Left ventricle myocardium inferior (tissue), 1 donor: ENCODE measurements around the gene SOX15. TPM values are rescaled to one million over a fixed set of nuclear protein-coding genes. Genes with fewer than 3 reads are reported as not detected.

Experiments
- DNase-seq: peaks from one replicate; pipeline ENCODE4 v3.0.0-alpha.2; 2020
- H3K27ac ChIP-seq: fragments of 200-600 bp; replicated peaks from 2 replicates; pipeline ENCODE4 v1.8.0; 2021
- H3K27me3 ChIP-seq: fragments of 200-600 bp; 2 replicates; pipeline ENCODE4 v1.8.0; 2021; ENCODE audit warnings: low read depth
- H3K36me3 ChIP-seq: fragments of 200-600 bp; 2 replicates; pipeline ENCODE4 v1.8.0; 2021
- H3K4me1 ChIP-seq: fragments of 200-600 bp; 2 replicates; pipeline ENCODE4 v1.8.0; 2021
- H3K4me3 ChIP-seq: fragments of 200-600 bp; 2 replicates; pipeline ENCODE4 v1.8.0; 2021; ENCODE audit warnings: mild to moderate bottlenecking, moderate library complexity
- H3K9me3 ChIP-seq: fragments of 200-600 bp; replicated peaks from 2 replicates; pipeline ENCODE4 v1.8.0; 2021
- intact Hi-C: fragments of 100-400 bp; cut with micrococcal nuclease; formaldehyde crosslinking; loops from one replicate; pipeline ENCODE4 v1.11.0; 2022
- total RNA-seq: library from RNA; stranded (reverse); fragmentation: NEBNext Ultra II Directional; extraction: Animal tissue kit (Norgen Biotek cat#: 25700); gene quantifications from one replicate; pipeline ENCODE4 v1.2.1, GENCODE V29; 2021
- TF ChIP-seq, protein P1 (sequence below): fragments of 200-600 bp; IDR thresholded peaks from 2 replicates; pipeline ENCODE4 v1.8.0; 2021; ENCODE audit warnings: antibody characterized with exemption, mild to moderate bottlenecking, borderline replicate concordance
- donor health status: DM: no; HTN: yes; CAD: no; lungs with severe emphysema.

SOX15 gene
- total RNA-seq, 1 donor from 2014 or later: 1.9 TPM

DNA sequence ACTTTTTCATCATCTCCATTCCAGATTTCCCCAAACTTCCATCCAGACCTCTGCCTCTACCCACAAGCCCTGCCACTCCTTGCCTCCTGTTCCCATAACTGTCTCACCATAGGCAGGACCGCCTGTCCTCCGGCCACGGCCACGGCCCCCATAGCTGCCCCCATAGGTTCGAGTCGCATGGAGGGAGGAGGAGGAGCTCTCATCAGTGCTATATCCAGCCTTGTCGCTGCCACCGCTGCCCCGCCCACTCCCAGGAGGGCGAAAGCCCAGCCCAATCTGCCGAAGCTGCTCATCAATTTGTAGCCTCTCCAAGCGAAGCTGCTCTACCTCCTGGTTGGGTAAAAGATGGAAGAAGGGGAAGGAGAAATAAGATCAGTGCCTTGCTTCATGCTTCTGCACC is 3.4 kb upstream of the SOX15 start:
- H3K4me3 ChIP-seq: no peak overlapping the region
- intact Hi-C loops: no loop called here
- no peaks in the 10 kb centered on the region for H3K27me3 ChIP-seq
- DNase-seq: no peak
- peaks cover 73% of the 10 kb centered on the region for H3K36me3 ChIP-seq
- H3K4me1 ChIP-seq: peaks cover 17% of the 10 kb centered on the region
- TF ChIP-seq, protein P1, sequence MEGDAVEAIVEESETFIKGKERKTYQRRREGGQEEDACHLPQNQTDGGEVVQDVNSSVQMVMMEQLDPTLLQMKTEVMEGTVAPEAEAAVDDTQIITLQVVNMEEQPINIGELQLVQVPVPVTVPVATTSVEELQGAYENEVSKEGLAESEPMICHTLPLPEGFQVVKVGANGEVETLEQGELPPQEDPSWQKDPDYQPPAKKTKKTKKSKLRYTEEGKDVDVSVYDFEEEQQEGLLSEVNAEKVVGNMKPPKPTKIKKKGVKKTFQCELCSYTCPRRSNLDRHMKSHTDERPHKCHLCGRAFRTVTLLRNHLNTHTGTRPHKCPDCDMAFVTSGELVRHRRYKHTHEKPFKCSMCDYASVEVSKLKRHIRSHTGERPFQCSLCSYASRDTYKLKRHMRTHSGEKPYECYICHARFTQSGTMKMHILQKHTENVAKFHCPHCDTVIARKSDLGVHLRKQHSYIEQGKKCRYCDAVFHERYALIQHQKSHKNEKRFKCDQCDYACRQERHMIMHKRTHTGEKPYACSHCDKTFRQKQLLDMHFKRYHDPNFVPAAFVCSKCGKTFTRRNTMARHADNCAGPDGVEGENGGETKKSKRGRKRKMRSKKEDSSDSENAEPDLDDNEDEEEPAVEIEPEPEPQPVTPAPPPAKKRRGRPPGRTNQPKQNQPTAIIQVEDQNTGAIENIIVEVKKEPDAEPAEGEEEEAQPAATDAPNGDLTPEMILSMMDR: no peak
- H3K9me3 ChIP-seq: no peaks in the 10 kb centered on the region
- no peak overlapping the region for H3K27ac ChIP-seq

DNA sequence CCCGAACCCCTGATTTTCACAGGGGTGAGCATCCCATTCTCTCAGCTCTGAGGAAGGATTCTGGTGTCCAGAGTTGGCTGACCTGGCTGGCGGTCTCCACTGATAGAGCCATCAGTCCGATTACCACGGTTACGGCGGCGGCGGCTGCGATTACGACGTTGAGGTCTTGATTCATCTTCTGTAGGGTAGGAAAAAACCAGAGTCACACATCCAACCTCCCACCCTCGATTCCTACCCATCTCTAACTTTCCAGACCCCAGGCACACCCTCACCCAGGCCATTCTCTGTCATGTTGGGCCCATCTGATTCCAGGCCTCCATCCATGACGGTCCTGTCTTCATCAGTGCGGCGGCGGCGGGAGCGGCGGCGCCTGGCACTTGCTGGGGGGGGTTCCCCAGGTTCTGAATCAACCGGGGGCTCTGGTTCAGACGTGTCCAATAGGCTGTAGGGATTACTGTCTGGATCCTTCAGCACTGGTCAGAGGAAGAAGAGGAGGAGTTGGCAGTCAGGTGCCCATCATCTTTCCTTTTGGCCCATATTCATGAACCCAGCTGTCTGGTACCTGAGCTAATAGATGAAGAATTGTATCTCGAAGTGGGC is 2.6 kb upstream of the SOX15 start:
- Histone ChIP-seq H3K4me3 (no peak overlapping the region), H3K27me3 (no peaks in the 10 kb centered on the region), H3K9me3 (no peaks in the 10 kb centered on the region), H3K36me3 (peaks cover 72% of the 10 kb centered on the region), H3K27ac (no peak overlapping the region), H3K4me1 (peaks cover 25% of the 10 kb centered on the region)
- intact Hi-C loops: no loop called here
- no peak for DNase-seq
- TF ChIP-seq, protein P1: no peak

DNA sequence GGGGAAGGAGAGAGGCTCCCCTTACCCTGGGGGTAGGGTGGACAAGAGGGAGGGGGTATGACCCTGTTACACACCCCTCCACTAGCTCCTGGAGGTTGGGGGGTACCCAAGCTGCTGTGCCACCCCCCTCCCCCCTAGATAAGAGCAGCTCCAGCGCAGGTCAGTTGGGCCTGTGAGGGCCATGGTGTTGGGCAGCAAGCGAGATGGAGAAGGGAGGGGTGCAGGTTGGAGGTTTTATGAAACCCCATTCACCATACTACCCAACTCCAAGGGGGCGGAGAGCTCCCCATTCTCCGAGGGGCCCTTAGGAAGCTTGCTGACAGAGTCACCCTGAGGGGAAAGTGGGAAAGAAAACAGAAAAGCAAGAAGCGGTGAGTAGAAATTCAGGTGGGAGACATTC is 1.7 kb upstream of the SOX15 start:
- Histone ChIP-seq H3K27me3 (no peaks in the 10 kb centered on the region), H3K36me3 (peaks cover 67% of the 10 kb centered on the region), H3K4me3 (no peak overlapping the region), H3K4me1 (peaks cover 31% of the 10 kb centered on the region), H3K9me3 (no peaks in the 10 kb centered on the region), H3K27ac (no peak overlapping the region)
- TF ChIP-seq, protein P1: no peak
- no peak for DNase-seq
- intact Hi-C loops: no loop called here

DNA sequence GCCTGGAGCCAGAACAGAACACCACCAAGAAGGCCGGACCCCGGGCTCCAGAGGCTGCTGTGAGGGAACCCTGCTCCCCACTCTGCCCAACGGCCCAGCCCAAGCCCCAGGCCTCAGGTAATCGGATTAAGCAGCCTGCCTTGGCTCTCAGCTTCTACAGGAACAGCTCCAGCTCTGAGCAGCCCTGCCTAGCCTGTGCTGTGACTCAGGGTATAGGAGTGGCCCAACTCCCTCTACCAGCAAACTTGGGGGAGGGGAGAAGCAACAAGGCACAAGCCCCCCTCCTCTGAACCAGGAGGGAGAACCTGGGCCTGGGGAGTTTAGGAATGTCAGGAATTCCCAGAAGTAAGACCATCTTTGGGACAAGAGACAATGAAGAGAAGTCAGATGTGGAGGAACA is 849 bp upstream of the SOX15 start:
- Histone ChIP-seq H3K9me3 (no peaks in the 10 kb centered on the region), H3K4me3 (no peak overlapping the region), H3K27me3 (no peaks in the 10 kb centered on the region), H3K36me3 (peaks cover 61% of the 10 kb centered on the region), H3K4me1 (peaks cover 32% of the 10 kb centered on the region), H3K27ac (no peak overlapping the region)
- intact Hi-C loops: no loop called here
- DNase-seq: no peak
- TF ChIP-seq, protein P1: no peak

DNA sequence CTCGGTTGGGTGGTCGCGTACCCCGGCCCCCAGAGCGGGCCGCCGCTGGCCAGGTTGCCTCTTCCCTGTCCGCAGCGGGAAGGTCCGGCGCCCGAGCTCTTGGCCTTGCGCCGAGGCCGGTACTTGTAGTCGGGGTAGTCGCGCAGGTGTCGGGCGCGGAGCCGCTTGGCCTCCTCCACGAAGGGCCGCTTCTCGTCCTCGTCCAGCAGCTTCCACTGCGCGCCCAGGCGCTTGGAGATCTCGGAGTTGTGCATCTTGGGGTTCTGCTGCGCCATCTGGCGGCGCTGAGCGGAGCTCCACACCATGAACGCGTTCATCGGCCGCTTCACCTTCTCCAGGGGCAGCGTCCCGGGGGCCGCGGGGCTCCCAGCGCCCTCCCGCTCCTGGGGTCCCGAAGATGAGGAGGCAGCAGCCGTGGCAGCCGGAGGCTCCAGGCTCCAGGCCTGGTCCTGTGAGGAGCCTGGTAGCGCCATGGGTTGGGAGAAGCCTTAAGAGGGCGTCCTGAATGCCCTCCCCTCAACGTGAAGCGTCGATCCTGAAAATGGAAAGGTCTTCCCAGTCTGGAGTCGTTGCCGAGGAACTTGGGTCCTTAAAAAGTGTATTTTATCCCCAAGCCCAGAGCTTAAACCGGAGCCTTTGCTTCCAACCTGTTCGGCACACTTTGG is 558 bp downstream of the SOX15 start:
- Histone ChIP-seq H3K4me1 (peaks cover 46% of the 10 kb centered on the region), H3K27ac (peak overlapping the region; percentile 83), H3K4me3 (peak overlapping the region; percentile 63), H3K36me3 (peaks cover 48% of the 10 kb centered on the region), H3K9me3 (no peaks in the 10 kb centered on the region), H3K27me3 (no peaks in the 10 kb centered on the region)
- intact Hi-C loops: no loop called here
- TF ChIP-seq, protein P1: peak; percentile 93
- DNase-seq: peak; percentile 87
